Smooth muscle cell of bladder (primary cell): Measurements from ENCODE around the gene CADM1. TPM values are rescaled to one million over a fixed set of nuclear protein-coding genes. Genes with fewer than 3 reads are reported as not detected.

ENCODE experiments used
- total RNA-seq: library from RNA; depleted of rRNA; stranded (reverse); fragments of >200 nt; gene quantifications from 2 replicates; pipeline ENCODE4 v1.2.3, GENCODE V29; 2014

Gene CADM1
- 1.9 and 2.1 TPM in 2 replicates for total RNA-seq

DNA sequence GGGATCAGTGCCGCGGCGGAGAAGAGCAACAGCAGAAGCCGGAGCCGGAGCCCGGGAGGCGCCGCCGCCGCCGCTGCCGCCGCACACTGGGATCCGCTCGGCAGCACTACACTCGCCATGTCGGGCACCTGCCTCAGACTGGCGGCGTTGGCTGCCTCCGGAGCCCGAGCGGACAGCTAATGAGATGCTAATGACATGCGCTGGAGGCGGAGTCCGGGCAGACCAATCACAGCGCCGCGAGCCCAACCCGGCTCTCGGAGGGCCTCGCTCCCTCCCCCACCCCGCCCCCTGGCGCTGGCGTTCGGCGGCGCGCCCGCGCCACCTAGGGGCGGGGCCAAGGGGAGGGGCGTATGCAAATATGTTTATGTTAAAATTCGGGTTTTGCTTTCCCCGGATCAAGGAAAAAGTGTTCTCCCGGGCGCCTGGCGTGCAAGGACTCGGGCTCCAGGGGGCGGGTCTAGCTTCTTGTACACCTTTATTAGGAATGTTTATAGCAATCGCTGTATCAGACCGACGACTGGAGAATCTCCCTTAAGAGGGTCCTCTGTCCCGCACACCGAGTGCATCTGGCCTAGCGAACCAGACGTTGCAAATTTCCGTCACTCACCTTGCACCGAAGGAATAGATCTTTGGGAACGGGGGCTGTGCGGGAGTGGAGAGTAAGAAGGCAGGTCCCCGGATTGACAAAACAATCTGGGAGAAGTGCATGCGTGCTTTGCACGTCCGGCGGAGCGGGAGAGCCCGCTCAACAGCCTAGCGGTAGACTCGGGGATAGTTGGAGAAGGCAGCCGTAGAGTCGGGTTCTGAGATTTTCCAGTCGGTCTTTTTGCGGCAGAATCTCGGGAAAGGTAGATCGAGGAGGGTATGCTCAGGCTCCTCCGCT lies at the start of gene CADM1:
Gene CADM1, minus strand, starts transcription at position 140 of the 883 bp plus-strand sequence.

